ENCODE measurements around the gene C7orf33. TPM values are rescaled to one million over a fixed set of nuclear protein-coding genes. Genes with fewer than 3 reads are reported as not detected.

C7orf33 gene
- total and polyA plus RNA-seq, 9 of the 15 experiments (the other 6 are each of a cell fraction or from before 2014, with no cell fraction given), result 0.04 TPM; not detected in 8

DNA sequence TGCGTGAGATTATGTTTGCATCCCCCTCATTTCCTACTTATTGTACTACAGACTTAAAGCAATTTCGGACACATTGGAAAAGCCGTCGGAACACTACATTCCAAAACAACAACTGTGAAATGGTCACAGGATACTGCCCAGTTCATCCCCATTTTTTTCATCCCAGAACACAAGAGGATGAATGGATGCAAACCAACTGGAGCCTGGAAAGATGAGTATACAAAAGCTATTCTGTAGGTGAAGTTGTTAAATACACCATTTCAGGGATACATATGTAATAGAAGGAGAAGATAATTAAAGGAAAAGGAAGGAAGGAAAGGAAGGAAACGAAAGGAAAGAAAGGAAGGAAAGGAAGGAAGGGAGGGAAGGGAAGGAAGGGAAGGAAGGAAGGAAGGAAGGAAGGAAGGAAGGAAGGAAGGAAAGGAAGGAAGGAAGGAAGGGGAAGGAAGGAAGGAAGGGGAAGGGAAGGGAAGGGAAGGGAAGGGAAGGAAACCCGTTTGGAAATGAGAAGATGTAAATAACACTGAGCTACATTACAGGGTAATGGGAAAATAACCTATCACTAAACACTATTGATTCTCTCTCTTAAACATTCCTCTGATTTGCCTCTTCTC, 48.6 kb upstream of the C7orf33 start:
- Histone ChIP-seq H3K4me1 (replicated peaks in 1 of 2; ENCODE audit: control insufficient read depth in 2 of 2, insufficient read depth in 2 of 2, low read length in 2 of 2) (peaks cover 0 to 3% of the 10 kb centered on the region in 2 experiments; a peak in 1 of 5 replicates), H4K20me1 (replicated peaks; ENCODE audit: control insufficient read depth, insufficient read depth, low read length) (no peaks in the 10 kb centered on the region), H3K4me2 (ENCODE audit: insufficient read depth, low read length) (no peak overlapping the region), H3K9ac (ENCODE audit: insufficient read depth in 1 of 2, low read depth in 2 of 2, low read length in 2 of 2) (no peak overlapping the region), H3K9me1 (ENCODE audit: control insufficient read depth, insufficient read depth, low read length) (no peaks in the 10 kb centered on the region), H3K4me3 (no peak overlapping the region), H3K36me3 (ENCODE audit: control insufficient read depth, insufficient read depth, low read length) (no peaks in the 10 kb centered on the region), H2AFZ (ENCODE audit: low read depth, low read length) (no peak overlapping the region), H3K27ac (ENCODE audit: extremely low read depth, low read depth, low read length) (no peak overlapping the region), H3K9me3 (replicated peaks; ENCODE audit: control insufficient read depth, insufficient read depth, low read depth, low read length) (no peaks in the 10 kb centered on the region), H3K79me2 (ENCODE audit: control insufficient read depth, insufficient read depth, low read length) (no peaks in the 10 kb centered on the region), H3K27me3 (ENCODE audit: control insufficient read depth in 2 of 2, insufficient read depth in 2 of 2, low read length in 2 of 2) (peaks cover 55 to 71% of the 10 kb centered on the region in 2 experiments; a peak in 4 of 5 replicates)
- ChIA-PET CTCF (ENCODE audit: low intra/inter-chr PET ratio) (interaction anchor here (0.6 kb wide), 1 partner anchor 9 kb away, joined by 3 read pairs; no protein-coding TSS in a partner anchor), POLR2A (interaction anchor here (0.7 kb wide), 1 partner anchor 21 kb away, joined by 3 read pairs; no protein-coding TSS in a partner anchor)
- in situ Hi-C loops (cut with MboI) (no loop called here), intact Hi-C loops (cut with micrococcal nuclease) (no loop called here)
- TF ChIP-seq, protein P1, sequence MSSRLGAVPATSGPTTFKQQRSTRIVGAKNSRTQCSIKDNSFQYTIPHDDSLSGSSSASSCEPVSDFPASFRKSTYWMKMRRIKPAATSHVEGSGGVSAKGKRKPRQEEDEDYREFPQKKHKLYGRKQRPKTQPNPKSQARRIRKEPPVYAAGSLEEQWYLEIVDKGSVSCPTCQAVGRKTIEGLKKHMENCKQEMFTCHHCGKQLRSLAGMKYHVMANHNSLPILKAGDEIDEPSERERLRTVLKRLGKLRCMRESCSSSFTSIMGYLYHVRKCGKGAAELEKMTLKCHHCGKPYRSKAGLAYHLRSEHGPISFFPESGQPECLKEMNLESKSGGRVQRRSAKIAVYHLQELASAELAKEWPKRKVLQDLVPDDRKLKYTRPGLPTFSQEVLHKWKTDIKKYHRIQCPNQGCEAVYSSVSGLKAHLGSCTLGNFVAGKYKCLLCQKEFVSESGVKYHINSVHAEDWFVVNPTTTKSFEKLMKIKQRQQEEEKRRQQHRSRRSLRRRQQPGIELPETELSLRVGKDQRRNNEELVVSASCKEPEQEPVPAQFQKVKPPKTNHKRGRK (tag; IDR thresholded peaks at IDR 0.05), result peak; percentile 75; the same call in 1 of the 2 replicates
- TF ChIP-seq, protein P2, sequence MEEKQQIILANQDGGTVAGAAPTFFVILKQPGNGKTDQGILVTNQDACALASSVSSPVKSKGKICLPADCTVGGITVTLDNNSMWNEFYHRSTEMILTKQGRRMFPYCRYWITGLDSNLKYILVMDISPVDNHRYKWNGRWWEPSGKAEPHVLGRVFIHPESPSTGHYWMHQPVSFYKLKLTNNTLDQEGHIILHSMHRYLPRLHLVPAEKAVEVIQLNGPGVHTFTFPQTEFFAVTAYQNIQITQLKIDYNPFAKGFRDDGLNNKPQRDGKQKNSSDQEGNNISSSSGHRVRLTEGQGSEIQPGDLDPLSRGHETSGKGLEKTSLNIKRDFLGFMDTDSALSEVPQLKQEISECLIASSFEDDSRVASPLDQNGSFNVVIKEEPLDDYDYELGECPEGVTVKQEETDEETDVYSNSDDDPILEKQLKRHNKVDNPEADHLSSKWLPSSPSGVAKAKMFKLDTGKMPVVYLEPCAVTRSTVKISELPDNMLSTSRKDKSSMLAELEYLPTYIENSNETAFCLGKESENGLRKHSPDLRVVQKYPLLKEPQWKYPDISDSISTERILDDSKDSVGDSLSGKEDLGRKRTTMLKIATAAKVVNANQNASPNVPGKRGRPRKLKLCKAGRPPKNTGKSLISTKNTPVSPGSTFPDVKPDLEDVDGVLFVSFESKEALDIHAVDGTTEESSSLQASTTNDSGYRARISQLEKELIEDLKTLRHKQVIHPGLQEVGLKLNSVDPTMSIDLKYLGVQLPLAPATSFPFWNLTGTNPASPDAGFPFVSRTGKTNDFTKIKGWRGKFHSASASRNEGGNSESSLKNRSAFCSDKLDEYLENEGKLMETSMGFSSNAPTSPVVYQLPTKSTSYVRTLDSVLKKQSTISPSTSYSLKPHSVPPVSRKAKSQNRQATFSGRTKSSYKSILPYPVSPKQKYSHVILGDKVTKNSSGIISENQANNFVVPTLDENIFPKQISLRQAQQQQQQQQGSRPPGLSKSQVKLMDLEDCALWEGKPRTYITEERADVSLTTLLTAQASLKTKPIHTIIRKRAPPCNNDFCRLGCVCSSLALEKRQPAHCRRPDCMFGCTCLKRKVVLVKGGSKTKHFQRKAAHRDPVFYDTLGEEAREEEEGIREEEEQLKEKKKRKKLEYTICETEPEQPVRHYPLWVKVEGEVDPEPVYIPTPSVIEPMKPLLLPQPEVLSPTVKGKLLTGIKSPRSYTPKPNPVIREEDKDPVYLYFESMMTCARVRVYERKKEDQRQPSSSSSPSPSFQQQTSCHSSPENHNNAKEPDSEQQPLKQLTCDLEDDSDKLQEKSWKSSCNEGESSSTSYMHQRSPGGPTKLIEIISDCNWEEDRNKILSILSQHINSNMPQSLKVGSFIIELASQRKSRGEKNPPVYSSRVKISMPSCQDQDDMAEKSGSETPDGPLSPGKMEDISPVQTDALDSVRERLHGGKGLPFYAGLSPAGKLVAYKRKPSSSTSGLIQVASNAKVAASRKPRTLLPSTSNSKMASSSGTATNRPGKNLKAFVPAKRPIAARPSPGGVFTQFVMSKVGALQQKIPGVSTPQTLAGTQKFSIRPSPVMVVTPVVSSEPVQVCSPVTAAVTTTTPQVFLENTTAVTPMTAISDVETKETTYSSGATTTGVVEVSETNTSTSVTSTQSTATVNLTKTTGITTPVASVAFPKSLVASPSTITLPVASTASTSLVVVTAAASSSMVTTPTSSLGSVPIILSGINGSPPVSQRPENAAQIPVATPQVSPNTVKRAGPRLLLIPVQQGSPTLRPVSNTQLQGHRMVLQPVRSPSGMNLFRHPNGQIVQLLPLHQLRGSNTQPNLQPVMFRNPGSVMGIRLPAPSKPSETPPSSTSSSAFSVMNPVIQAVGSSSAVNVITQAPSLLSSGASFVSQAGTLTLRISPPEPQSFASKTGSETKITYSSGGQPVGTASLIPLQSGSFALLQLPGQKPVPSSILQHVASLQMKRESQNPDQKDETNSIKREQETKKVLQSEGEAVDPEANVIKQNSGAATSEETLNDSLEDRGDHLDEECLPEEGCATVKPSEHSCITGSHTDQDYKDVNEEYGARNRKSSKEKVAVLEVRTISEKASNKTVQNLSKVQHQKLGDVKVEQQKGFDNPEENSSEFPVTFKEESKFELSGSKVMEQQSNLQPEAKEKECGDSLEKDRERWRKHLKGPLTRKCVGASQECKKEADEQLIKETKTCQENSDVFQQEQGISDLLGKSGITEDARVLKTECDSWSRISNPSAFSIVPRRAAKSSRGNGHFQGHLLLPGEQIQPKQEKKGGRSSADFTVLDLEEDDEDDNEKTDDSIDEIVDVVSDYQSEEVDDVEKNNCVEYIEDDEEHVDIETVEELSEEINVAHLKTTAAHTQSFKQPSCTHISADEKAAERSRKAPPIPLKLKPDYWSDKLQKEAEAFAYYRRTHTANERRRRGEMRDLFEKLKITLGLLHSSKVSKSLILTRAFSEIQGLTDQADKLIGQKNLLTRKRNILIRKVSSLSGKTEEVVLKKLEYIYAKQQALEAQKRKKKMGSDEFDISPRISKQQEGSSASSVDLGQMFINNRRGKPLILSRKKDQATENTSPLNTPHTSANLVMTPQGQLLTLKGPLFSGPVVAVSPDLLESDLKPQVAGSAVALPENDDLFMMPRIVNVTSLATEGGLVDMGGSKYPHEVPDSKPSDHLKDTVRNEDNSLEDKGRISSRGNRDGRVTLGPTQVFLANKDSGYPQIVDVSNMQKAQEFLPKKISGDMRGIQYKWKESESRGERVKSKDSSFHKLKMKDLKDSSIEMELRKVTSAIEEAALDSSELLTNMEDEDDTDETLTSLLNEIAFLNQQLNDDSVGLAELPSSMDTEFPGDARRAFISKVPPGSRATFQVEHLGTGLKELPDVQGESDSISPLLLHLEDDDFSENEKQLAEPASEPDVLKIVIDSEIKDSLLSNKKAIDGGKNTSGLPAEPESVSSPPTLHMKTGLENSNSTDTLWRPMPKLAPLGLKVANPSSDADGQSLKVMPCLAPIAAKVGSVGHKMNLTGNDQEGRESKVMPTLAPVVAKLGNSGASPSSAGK (IDR thresholded peaks at IDR 0.05), result no peak
- 2% methylated on average over 6 of the region's 6 CpGs for WGBS (ENCODE audit: insufficient coverage, low coverage, missing lambda C conversion rate)
- BruUV-seq (replicated peaks), result no TSS peak
- no peak for DNase-seq (ENCODE audit: extremely low read depth in 1 of 4, low spot score in 3 of 4)
- FAIRE-seq, result no peak
- ATAC-seq, result no peak
